ENCODE measurements around the gene S100A13. TPM values are rescaled to one million over a fixed set of nuclear protein-coding genes. Genes with fewer than 3 reads are reported as not detected.

Gene S100A13
- total and polyA plus RNA-seq, 9 of the 15 experiments (the other 6 are each of a cell fraction or from before 2014, with no cell fraction given) = 41.9 to 129 (median 58.0) TPM

DNA sequence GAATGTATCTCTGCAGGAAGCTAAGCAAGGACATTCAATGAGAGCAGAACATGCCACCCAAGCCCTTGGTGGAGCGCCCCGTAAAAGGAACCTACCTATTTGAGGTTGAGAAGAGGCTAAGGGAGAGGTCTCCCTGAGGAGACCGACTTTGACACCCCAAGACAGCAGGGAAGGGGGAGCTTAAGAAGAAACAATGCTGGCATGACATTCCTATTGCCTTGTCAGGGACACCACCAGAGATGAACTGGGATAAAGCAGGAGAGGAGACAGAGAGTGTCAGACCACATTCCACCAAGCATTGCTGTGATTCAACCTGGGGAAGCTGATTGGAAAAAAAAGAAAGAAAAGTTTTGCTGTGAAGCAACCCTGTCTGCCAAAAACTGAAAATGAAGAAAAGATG lies 48.4 kb downstream of the S100A13 start:
- in situ Hi-C loops (cut with MboI) (no loop called here), intact Hi-C loops (cut with micrococcal nuclease) (no loop called here)
- Histone ChIP-seq H3K9ac (ENCODE audit: insufficient read depth in 1 of 2, low read depth in 2 of 2, low read length in 2 of 2) (no peak overlapping the region), H3K9me3 (replicated peaks; ENCODE audit: control insufficient read depth, insufficient read depth, low read depth, low read length) (no peaks in the 10 kb centered on the region), H3K4me2 (ENCODE audit: insufficient read depth, low read length) (no peak overlapping the region), H3K4me1 (replicated peaks in 1 of 2; ENCODE audit: control insufficient read depth in 2 of 2, insufficient read depth in 2 of 2, low read length in 2 of 2) (peaks cover 0 to 5% of the 10 kb centered on the region in 2 experiments; a peak in 2 of 5 replicates), H3K36me3 (ENCODE audit: control insufficient read depth, insufficient read depth, low read length) (no peaks in the 10 kb centered on the region), H3K27me3 (ENCODE audit: control insufficient read depth in 2 of 2, insufficient read depth in 2 of 2, low read length in 2 of 2) (no peaks in the 10 kb centered on the region), H3K9me1 (ENCODE audit: control insufficient read depth, insufficient read depth, low read length) (no peaks in the 10 kb centered on the region), H3K79me2 (ENCODE audit: control insufficient read depth, insufficient read depth, low read length) (no peaks in the 10 kb centered on the region), H3K27ac (ENCODE audit: extremely low read depth, low read depth, low read length) (no peak overlapping the region), H2AFZ (ENCODE audit: low read depth, low read length) (no peak overlapping the region), H3K4me3 (no peak overlapping the region), H4K20me1 (replicated peaks; ENCODE audit: control insufficient read depth, insufficient read depth, low read length) (no peaks in the 10 kb centered on the region)
- ChIA-PET POLR2A (interaction anchor here (0.6 to 1.1 kb wide), 2 partner anchors 18 to 19 kb away, joined by 3 read pairs; no protein-coding TSS in a partner anchor), CTCF (ENCODE audit: low intra/inter-chr PET ratio) (no interaction called here)
- ATAC-seq = no peak
- no peak for DNase-seq (ENCODE audit: extremely low read depth in 1 of 4, low spot score in 3 of 4)
- no TSS peak for BruUV-seq (replicated peaks)
- WGBS (ENCODE audit: insufficient coverage, low coverage, missing lambda C conversion rate) = 5% methylated on average over 3 of the region's 3 CpGs
- TF ChIP-seq RNF2 (IDR thresholded peaks at IDR 0.05) (no peak), ZBED1 (IDR thresholded peaks at IDR 0.05) (no peak), NR2C1 (IDR thresholded peaks at IDR 0.05) (no peak), NR2C1 (tag; IDR thresholded peaks at IDR 0.05) (no peak), NFIC (IDR thresholded peaks at IDR 0.05) (no peak), ILF3 (IDR thresholded peaks at IDR 0.05; ENCODE audit: borderline replicate concordance) (no peak), NFE2L1 (tag; IDR thresholded peaks at IDR 0.05; ENCODE audit: borderline replicate concordance, low read depth) (no peak), MTA2 (IDR thresholded peaks at IDR 0.05; ENCODE audit: low read depth) (no peak), ARNT (IDR thresholded peaks at IDR 0.05) (no peak), TBP (optimal IDR thresholded peaks at IDR 0.05; ENCODE audit: low read depth, low read length) (no peak), ZSCAN29 (IDR thresholded peaks at IDR 0.05) (no peak), POLR2A (conservative IDR thresholded peaks at IDR 0.05) (no peak), BACH1 (tag; IDR thresholded peaks at IDR 0.05) (no peak), FIP1L1 (IDR thresholded peaks at IDR 0.05; ENCODE audit: low read depth, low read length, poor library complexity, severe bottlenecking) (no peak), CHD2 (IDR thresholded peaks at IDR 0.05; ENCODE audit: low read depth, low read length) (no peak), ZNF124 (CRISPR knock-in tag; IDR thresholded peaks at IDR 0.05) (no peak), FOXJ3 (CRISPR knock-in tag; IDR thresholded peaks at IDR 0.05) (no peak), SRSF3 (IDR thresholded peaks at IDR 0.05; ENCODE audit: insufficient read depth, low read length) (no peak)
- TF ChIP-seq, protein P1, sequence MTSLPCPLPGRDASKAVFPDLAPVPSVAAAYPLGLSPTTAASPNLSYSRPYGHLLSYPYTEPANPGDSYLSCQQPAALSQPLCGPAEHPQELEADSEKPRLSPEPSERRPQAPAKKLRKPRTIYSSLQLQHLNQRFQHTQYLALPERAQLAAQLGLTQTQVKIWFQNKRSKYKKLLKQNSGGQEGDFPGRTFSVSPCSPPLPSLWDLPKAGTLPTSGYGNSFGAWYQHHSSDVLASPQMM (CRISPR knock-in tag; IDR thresholded peaks at IDR 0.05) = no peak
- FAIRE-seq = no peak

Measured in K562 (cell line).